Epidermal melanocyte (primary cell): Measurements from ENCODE around the gene FAM3B.
A peak's percentile ranks its signal among the peaks of the same experiment; 100 is the strongest.

Source experiments
- DNase-seq: peaks from one replicate; pipeline ENCODE4 v3.0.0; 2011; ENCODE audit warnings: low spot score; ENCODE audit not compliant: insufficient read length

The FAM3B gene

DNA sequence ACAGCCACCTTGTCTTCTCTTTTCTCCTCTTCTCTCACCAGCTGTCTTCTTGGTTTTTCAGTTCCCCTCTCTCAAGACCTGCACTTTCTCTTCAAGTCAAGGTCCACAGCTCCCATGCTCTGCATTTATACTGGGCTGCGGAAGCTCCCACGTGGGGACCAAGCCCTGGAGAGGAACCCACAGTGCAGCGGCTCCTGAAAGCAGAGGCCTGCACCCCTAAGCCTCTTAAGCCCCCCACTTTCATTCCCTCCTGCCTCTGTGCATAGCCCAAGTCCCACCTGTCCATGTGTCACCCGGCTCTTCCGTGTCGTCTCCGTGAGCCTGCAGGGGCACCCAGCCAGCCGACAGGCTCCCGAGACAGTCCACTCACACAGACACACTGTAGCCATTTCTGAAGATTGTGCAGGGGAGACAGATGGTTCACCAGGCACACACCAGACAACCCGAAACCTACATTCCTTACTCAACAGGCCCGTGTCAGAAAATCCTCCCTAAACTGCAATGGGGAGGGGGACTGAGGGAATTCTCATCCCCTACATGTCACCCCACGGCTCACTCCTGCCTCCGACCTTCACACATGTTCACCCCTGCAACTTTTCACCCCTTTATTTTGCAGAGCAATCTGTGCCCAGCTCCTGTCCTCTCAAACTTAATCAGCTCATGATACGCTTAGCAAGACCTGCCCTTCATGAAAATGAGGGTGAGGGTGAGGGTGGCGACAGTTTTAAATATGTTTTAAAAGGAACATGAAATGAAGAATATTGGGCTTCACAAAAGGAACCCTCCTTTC is 51.5 kb downstream of the FAM3B start:
- DNase-seq: no peak

DNA sequence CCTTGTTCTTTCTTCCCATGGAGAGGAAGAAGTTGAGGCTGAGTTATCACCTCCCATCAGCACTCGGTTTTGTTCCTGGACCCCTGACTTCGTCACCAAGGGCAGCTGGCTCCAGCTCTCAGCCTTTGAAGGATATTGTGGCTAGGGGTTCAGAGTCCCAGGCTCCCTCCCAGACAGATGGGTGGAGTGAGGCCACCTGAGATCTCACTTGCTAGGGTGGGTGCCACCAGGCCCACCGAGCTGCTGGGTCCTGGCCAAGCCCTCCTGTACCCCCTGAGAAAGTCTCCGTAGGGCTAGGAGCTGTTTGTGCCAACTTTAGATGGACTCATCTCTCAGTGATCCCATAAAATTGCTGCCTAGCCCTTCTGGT is 52.1 kb downstream of the FAM3B start:
- no peak for DNase-seq

- no peak for DNase-seq
Measured at GRCh38 chr21:41369105-41369919, 52.7 kb downstream of the FAM3B start.

DNA sequence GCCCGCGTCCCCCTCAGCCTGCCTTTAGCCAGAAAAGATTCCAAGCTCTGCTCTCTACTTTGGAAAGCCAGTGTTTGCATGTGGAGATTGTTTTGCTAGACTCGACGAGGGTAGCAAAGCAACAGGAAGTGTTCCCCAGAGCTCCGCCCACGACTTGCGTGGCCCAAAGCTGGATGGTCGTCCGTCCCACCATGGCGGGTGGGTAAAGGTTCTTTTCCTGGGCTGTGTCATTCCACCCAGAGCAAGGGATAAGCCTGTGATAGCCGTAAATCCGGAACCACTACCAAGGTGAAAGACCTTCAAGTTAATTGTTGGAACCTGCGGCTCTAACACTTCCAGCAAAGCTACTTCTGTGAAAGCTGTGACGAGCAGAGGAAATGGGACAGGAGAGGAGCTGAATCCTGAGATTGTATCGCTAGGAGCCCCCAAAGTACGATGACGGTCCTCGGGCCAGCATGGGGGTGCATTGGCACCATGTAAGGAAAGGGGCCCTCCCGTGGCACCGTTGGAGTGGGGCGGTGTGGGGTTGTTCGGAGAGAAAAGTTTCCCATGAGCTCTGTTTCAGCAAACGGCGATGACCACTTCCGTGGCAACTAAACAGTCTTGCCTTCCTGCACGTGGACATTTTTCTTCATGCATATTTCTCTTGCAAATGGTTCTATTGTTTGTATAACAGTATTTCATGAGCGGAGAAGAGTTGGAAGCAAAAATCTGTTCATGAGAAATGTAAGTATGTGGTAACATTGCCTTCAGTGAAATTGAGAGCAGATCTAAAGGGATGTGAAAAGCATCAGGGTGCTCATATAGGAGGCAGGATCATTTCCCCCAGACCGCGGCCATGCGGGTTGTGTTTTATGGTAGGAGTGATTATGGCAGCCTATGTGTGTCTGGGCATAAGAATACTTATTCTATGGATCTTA is 53.6 kb downstream of the FAM3B start:
- no peak for DNase-seq

DNA sequence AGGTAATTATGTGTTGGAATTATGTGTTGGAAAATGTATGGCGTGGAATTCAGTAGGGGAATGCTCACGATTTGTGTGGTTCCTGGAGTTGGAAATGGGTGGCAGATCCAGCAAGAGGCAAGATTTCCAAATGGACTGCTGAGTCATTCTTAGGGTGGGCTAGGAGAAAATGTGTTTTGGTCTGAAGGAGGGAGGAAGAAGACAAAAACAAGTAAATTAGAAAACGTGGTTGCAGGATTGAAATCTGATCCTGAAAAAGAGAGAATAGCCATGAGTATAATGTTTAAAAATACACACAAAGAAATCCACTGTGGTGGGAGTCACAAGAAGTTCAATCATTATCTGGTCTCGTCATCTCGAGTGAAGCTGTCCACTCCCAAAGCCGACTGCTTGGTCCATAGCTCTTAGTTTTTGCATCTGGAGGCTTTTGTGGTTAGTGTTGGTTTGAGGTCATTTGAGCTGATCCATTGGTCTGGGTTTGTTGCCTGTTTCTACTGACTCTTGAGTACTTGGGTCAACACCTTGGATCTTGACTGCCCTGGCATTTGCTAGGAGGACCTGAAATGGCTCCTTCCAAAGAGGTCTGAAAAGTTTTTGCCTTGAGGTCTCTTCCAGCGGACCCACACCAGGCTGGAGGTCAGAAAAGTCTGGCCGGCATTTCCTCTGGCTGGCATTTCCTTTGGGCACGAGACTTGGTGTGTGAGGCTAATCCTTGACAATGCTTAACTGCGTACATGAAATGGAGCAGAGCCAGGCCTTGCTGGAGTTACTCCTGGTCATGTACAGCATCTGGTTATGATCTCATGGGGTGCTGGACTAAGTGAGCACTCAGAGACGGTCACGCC is 54.5 kb downstream of the FAM3B start:
- DNase-seq: peak; percentile 61

DNA sequence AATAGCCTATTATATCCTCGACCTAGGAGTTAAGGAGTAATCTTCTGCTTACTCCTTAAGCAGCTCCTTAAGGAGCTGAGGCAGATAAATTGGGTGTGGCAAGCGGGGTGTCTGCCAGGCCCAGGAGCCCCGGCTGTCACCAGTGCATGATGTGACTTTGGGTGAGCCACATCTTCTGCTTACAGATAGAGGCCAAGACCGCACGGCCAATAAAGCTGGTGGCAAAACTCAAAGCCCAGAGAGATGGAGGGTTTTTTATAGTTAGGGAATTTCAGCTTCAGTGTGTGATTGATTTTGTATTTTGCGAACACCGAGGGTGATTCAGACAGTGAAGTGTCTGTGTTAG is 55.1 kb downstream of the FAM3B start:
- no peak for DNase-seq

DNA sequence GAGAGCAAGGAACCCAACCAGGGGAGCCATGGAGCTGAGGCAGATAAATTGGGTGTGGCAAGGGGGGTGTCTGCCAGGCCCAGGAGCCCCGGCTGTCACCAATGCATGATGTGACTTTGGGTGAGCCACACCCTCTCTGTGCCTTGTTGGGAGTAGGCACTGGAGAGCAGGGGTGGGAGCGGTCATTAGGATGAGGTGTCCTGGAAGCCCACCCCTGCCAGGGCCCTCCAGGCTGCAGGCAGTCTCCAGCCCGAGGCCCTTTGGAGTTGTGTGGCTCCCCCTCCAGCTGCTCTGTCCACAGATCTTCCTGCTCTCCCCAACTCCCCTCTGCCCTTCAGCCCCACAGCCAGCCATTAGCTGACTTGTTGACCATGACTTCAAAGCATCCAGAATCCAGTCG is 56.7 kb downstream of the FAM3B start:
- DNase-seq: no peak

GRCh38 chr21:41373763-41374162 is 57.2 kb downstream of the FAM3B start:
- DNase-seq: no peak

GRCh38 chr21:41374177-41374712 is 57.6 kb downstream of the FAM3B start:
- DNase-seq: no peak

- DNase-seq: no peak
Measured at GRCh38 chr21:41374867-41375533, 58.4 kb downstream of the FAM3B start.

DNA sequence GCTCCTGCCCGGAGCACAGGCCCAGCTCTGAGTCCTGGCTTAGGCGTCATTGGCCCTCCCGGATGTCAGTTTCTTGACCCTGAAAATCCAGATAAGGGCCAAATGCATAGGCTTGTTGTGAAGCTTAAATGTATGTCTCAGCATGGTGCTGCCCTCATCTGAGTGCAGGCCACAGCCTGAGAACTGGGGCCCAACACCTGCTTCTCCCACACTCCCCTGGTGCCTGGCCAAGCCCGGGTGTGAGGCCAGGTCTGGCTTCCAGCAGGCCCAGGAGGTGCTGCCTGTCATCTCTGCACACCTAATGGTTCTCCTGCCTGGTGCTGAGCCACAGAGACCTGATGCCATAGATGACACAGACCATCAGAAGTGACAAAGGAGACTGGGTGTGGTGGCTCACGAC is 59.3 kb downstream of the FAM3B start:
- no peak for DNase-seq

GRCh38 chr21:41377715-41378114 is 61.1 kb downstream of the FAM3B start:
- DNase-seq: no peak

DNA sequence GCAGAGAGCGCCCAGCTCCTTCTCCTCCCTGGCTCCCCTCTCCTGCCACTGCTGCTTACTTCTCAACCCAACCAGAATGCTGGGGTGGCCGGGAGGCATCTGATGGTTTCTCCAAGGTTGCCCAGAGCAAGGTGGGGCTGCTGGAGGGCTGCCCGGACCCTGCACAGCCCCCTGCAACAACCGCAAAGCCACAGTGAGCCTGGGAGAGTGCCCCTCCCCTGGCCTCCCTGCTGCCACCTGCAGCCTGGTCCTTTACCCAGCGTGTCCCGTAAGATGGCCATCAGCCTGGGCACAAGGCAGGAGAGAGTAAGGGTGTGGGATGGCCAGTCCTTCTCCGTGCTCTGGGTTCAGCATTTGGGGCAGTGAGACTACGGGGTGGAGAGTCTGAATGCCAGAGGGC is 62.2 kb downstream of the FAM3B start:
- DNase-seq: no peak

DNA sequence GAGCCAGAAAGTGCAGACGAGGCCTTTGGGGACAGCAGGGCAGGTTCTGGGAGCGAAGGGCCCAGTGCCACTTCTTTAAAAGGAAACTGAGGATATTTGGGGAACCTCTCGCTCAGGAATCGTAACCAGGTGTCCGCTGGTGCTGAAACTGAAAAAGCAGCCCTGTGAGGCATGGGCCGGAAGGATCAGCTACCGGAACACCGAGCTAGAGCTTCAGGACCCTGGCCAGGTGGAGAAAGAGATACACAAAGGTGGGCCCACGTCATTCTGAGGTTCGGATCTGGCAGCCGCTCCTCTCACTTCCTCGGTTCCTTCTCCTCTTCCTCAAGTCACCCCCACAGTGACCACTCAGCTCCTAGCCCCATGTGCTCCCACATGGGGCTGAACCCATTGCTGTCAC is 63.3 kb downstream of the FAM3B start:
- no peak for DNase-seq

- DNase-seq: no peak
Measured at GRCh38 chr21:41381731-41382130, 65.1 kb downstream of the FAM3B start.

DNA sequence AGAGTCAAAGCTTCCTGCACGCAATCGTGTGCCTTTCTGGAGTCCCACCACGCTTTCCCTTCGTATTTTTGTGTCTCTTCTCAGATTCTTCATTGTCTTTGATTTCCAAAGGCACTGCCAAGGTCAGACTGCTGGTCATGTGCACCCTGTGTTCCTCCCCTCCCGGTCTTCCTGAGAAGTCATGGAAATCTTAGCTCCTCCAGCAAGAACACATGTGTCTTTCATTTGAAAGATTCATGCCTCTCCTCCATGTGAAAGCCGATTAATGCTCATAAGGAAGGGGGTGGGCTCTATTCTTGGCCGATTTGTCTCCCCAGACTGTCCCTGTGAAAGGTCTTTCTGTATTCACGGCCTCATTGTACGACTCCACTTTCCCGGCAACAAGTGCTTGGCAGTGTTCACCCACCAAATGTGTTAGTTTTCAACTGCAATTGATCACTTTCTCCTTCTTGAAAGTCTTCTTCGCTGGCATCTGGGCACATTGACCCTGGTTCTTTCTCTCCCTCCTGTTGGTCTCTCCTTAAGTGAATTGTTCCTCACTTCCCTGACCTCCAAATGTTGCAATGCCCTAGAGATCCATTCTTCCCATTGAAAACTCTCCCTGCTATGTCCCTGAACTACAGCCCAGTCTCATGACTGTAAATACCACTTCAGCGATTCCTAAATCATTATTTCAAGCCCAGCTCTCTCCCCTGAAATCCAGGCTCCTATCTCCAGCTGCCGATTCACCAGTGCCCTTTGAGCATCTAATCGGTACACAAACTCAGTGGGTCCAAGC is 70.6 kb downstream of the FAM3B start:
- peak; percentile 81 for DNase-seq

DNA sequence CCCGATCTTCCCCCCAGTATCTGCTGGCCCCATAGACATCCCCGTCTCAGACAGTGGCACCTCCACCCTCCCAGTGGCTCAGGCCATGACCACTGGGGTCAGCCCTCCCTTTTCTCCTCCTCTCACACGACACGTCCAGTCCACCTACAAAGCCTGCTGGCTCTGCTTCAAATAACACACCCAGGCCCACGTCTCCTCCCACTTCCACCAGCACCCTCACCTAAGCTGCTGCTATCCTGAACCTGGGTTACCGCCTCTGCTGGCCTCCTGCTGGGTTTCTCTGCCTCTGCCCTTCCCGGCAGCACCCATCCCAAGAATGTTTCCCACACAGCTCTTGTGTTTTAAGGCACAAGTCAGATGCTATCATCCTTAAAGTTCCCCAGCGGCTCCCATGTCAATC is 71.2 kb downstream of the FAM3B start:
- no peak for DNase-seq

DNA sequence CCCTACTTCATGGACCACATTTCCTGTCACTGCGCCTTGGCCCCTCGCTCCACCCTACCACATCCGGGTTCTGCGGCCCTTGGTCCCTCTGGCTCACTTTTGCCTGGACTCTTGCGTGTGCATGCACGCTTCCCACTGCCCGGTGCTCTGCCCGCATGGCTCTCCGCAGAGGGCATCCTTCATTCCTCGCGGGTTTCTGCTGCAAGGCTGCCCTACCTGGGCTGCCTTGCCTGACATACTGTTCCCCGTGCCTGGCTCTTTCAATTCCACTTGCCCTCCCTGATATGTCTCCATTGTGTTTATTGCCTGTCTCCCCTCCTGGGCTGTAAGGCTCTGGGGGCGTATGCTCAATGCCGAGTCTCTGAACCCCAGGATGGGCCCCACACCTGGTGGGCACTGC is 71.7 kb downstream of the FAM3B start:
- DNase-seq: no peak

DNA sequence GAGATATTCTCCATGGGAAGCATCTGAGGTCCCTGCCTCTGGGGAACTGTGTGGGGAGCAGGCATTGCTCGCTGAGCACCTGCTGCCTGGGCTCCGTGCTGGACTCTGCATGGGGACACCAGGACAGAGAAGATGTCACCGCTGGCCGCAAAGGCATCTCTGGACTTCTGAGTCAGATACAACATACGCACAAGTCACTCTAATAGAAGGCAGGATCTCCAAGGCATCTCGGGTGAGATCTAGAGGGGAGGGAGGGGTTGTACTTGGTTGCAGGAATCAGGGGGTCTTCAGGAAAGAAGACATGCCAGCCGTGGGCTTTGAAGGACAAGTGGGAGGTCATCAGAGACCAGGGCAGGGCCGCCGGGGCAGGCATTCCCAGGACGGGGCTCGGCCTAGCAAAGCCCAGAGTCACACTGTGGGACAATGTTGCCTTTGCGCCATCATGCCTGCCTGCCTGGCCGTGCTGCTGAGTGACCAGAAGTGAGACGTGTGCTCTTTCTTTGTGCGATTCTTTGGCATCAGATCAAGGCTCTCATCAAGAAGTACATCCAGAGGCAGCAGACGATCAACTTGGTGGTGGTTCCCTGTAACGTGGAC is 73.5 kb downstream of the FAM3B start:
- no peak for DNase-seq
